ENCODE data around the gene MAGEC3.

The MAGEC3 gene

DNA sequence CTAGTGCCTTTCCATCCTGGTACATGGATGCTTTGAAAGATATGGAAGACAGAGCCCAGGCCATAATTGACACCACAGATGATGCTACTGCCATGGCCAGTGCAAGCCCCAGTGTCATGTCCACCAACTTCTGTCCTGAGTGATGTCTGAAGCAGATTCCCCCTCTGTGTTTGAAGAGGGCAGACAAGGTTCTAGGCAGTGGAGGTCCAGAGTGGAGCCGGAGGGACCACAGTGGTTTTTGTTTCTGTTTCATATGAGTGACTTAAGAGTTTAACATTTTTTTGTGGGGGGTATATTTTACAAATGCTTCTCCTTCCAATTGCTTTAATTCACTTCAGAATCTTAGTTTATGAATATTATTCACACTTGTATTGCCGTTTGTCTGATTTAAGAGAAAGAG, 59.6 kb downstream of the MAGEC3 start:
- Histone ChIP-seq H3K27ac (ENCODE audit: low read depth, low read length) (no peak overlapping the region), H3K4me2 (ENCODE audit: low read length) (no peak overlapping the region), H3K79me2 (ENCODE audit: control insufficient read depth, insufficient read depth, low read length) (no peaks in the 10 kb centered on the region), H3K36me3 (ENCODE audit: control insufficient read depth, insufficient read depth, low read length) (no peaks in the 10 kb centered on the region), H3K18ac (ENCODE audit: low read length) (no peak overlapping the region), H2BK5ac (ENCODE audit: low read length) (no peak overlapping the region), H4K8ac (ENCODE audit: low read depth, low read length) (no peak overlapping the region), H3K9ac (ENCODE audit: low read length) (no peak overlapping the region), H3K4me1 (ENCODE audit: control insufficient read depth, low read depth, low read length) (no peaks in the 10 kb centered on the region), H3K4me3 (ENCODE audit: low read length) (no peak overlapping the region), H3K4ac (ENCODE audit: low read depth, low read length) (no peak overlapping the region), H2AK5ac (ENCODE audit: low read length) (no peak overlapping the region), H3K56ac (ENCODE audit: low read length) (no peak overlapping the region), H3K27me3 (ENCODE audit: insufficient read depth, low read length, poor library complexity) (no peaks in the 10 kb centered on the region), H2BK120ac (ENCODE audit: low read depth, low read length) (no peak overlapping the region), H3K23ac (ENCODE audit: low read length) (no peak overlapping the region), H2BK15ac (replicated peaks; ENCODE audit: low read depth) (no peak overlapping the region), H3K79me1 (ENCODE audit: low read length) (no peaks in the 10 kb centered on the region), H4K5ac (ENCODE audit: low read length) (no peak overlapping the region)
- WGBS (ENCODE audit: extremely low coverage, insufficient coverage, low lambda C conversion rate): no CpG with 5 or more reads among the region's 2 CpGs
- no peak for DNase-seq

- Histone ChIP-seq H3K36me3 (ENCODE audit: control insufficient read depth, insufficient read depth, low read length) (no peaks in the 10 kb centered on the region), H2BK120ac (ENCODE audit: low read depth, low read length) (no peak overlapping the region), H3K9ac (ENCODE audit: low read length) (no peak overlapping the region), H2AK5ac (ENCODE audit: low read length) (no peak overlapping the region), H3K79me1 (ENCODE audit: low read length) (no peaks in the 10 kb centered on the region), H2BK5ac (ENCODE audit: low read length) (no peak overlapping the region), H3K79me2 (ENCODE audit: control insufficient read depth, insufficient read depth, low read length) (no peaks in the 10 kb centered on the region), H3K23ac (ENCODE audit: low read length) (no peak overlapping the region), H3K27me3 (ENCODE audit: insufficient read depth, low read length, poor library complexity) (no peaks in the 10 kb centered on the region), H3K4me1 (ENCODE audit: control insufficient read depth, low read depth, low read length) (no peaks in the 10 kb centered on the region), H3K4me2 (ENCODE audit: low read length) (no peak overlapping the region), H3K56ac (ENCODE audit: low read length) (no peak overlapping the region), H4K8ac (ENCODE audit: low read depth, low read length) (no peak overlapping the region), H2BK15ac (replicated peaks; ENCODE audit: low read depth) (no peak overlapping the region), H3K4me3 (ENCODE audit: low read length) (no peak overlapping the region), H4K5ac (ENCODE audit: low read length) (no peak overlapping the region), H3K18ac (ENCODE audit: low read length) (no peak overlapping the region), H3K27ac (ENCODE audit: low read depth, low read length) (no peak overlapping the region), H3K4ac (ENCODE audit: low read depth, low read length) (no peak overlapping the region)
- peak; percentile 0 for DNase-seq
- no CpG with 5 or more reads among the region's 4 CpGs for WGBS (ENCODE audit: extremely low coverage, insufficient coverage, low lambda C conversion rate)
Measured at GRCh38 chrX:141902366-141902765, 64.2 kb downstream of the MAGEC3 start.

- Histone ChIP-seq H3K4me3 (ENCODE audit: low read length) (no peak within 1 kb of the TSS), H3K4me1 (ENCODE audit: control insufficient read depth, low read depth, low read length) (no peaks in the 10 kb centered on the region), H3K9ac (ENCODE audit: low read length) (no peak within 1 kb of the TSS), H3K4me2 (ENCODE audit: low read length) (no peak within 1 kb of the TSS), H2BK5ac (ENCODE audit: low read length) (no peak within 1 kb of the TSS), H3K27ac (ENCODE audit: low read depth, low read length) (no peak within 1 kb of the TSS), H3K18ac (ENCODE audit: low read length) (no peak within 1 kb of the TSS), H3K4ac (ENCODE audit: low read depth, low read length) (no peak within 1 kb of the TSS), H2AK5ac (ENCODE audit: low read length) (no peak within 1 kb of the TSS), H3K79me1 (ENCODE audit: low read length) (no peaks in the 10 kb centered on the region), H2BK15ac (replicated peaks; ENCODE audit: low read depth) (no peak within 1 kb of the TSS), H3K56ac (ENCODE audit: low read length) (no peak within 1 kb of the TSS), H3K79me2 (ENCODE audit: control insufficient read depth, insufficient read depth, low read length) (no peaks in the 10 kb centered on the region), H4K8ac (ENCODE audit: low read depth, low read length) (no peak within 1 kb of the TSS), H4K5ac (ENCODE audit: low read length) (no peak within 1 kb of the TSS), H3K27me3 (ENCODE audit: insufficient read depth, low read length, poor library complexity) (no peaks in the 10 kb centered on the region), H2BK120ac (ENCODE audit: low read depth, low read length) (no peak within 1 kb of the TSS), H3K23ac (ENCODE audit: low read length) (no peak within 1 kb of the TSS), H3K36me3 (ENCODE audit: control insufficient read depth, insufficient read depth, low read length) (no peaks in the 10 kb centered on the region)
- no peak for DNase-seq
- WGBS (ENCODE audit: extremely low coverage, insufficient coverage, low lambda C conversion rate): no CpG with 5 or more reads among the region's 25 CpGs
Measured at GRCh38 chrX:141903400-141904155, 65.5 kb downstream of the MAGEC3 start, which contains the start of gene MAGEC1. Gene MAGEC1 (plus strand): TSS chrX:141903894. CDS start chrX:141905073, 1,179 bp downstream.

DNA sequence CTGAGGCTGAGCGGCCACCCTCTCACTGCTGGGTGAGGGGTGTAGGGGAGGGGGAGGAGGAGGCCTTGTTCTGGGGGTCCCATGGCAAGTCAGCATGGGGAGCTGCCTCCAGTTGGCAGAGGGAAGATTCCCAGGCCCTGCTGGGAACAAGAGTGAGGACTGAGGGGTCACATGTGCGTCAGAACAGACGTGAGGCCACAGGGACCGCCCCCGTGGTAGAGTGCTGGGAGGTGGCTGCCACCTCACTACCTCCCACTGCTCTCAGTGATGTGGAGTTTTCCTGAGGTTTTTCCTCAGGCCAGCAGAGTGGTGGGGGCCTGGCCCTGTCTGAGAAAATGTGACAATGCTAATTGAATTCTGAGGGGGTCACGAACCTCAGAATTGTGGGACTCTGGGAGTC, 66.1 kb downstream of the MAGEC3 start:
- no peak overlapping the region for H3K27ac ChIP-seq (ENCODE audit: low read depth, low read length)
- no peaks in the 10 kb centered on the region for H3K36me3 ChIP-seq (ENCODE audit: control insufficient read depth, insufficient read depth, low read length)
- no peak overlapping the region for H2BK5ac ChIP-seq (ENCODE audit: low read length)
- no CpG with 5 or more reads among the region's 6 CpGs for WGBS (ENCODE audit: extremely low coverage, insufficient coverage, low lambda C conversion rate)
- no peaks in the 10 kb centered on the region for H3K79me2 ChIP-seq (ENCODE audit: control insufficient read depth, insufficient read depth, low read length)
- H3K4me3 ChIP-seq (ENCODE audit: low read length): no peak overlapping the region
- H3K56ac ChIP-seq (ENCODE audit: low read length): no peak overlapping the region
- no peaks in the 10 kb centered on the region for H3K27me3 ChIP-seq (ENCODE audit: insufficient read depth, low read length, poor library complexity)
- no peaks in the 10 kb centered on the region for H3K79me1 ChIP-seq (ENCODE audit: low read length)
- no peak overlapping the region for H3K23ac ChIP-seq (ENCODE audit: low read length)
- H4K8ac ChIP-seq (ENCODE audit: low read depth, low read length): no peak overlapping the region
- H4K5ac ChIP-seq (ENCODE audit: low read length): no peak overlapping the region
- H3K4me1 ChIP-seq (ENCODE audit: control insufficient read depth, low read depth, low read length): no peaks in the 10 kb centered on the region
- H2BK120ac ChIP-seq (ENCODE audit: low read depth, low read length): no peak overlapping the region
- H2AK5ac ChIP-seq (ENCODE audit: low read length): no peak overlapping the region
- no peak overlapping the region for H2BK15ac ChIP-seq (replicated peaks; ENCODE audit: low read depth)
- no peak overlapping the region for H3K4me2 ChIP-seq (ENCODE audit: low read length)
- H3K4ac ChIP-seq (ENCODE audit: low read depth, low read length): no peak overlapping the region
- DNase-seq: no peak
- no peak overlapping the region for H3K9ac ChIP-seq (ENCODE audit: low read length)
- no peak overlapping the region for H3K18ac ChIP-seq (ENCODE audit: low read length)

- H3K9ac ChIP-seq (ENCODE audit: low read length): no peak overlapping the region
- H3K23ac ChIP-seq (ENCODE audit: low read length): no peak overlapping the region
- no peaks in the 10 kb centered on the region for H3K36me3 ChIP-seq (ENCODE audit: control insufficient read depth, insufficient read depth, low read length)
- H2BK15ac ChIP-seq (replicated peaks; ENCODE audit: low read depth): no peak overlapping the region
- H2BK5ac ChIP-seq (ENCODE audit: low read length): no peak overlapping the region
- H3K4ac ChIP-seq (ENCODE audit: low read depth, low read length): no peak overlapping the region
- H3K79me2 ChIP-seq (ENCODE audit: control insufficient read depth, insufficient read depth, low read length): no peaks in the 10 kb centered on the region
- no peak overlapping the region for H4K5ac ChIP-seq (ENCODE audit: low read length)
- no peak for DNase-seq
- no CpG with 5 or more reads among the region's 3 CpGs for WGBS (ENCODE audit: extremely low coverage, insufficient coverage, low lambda C conversion rate)
- no peak overlapping the region for H3K56ac ChIP-seq (ENCODE audit: low read length)
- H2BK120ac ChIP-seq (ENCODE audit: low read depth, low read length): no peak overlapping the region
- H3K18ac ChIP-seq (ENCODE audit: low read length): no peak overlapping the region
- no peaks in the 10 kb centered on the region for H3K27me3 ChIP-seq (ENCODE audit: insufficient read depth, low read length, poor library complexity)
- no peak overlapping the region for H3K4me3 ChIP-seq (ENCODE audit: low read length)
- H3K27ac ChIP-seq (ENCODE audit: low read depth, low read length): no peak overlapping the region
- no peak overlapping the region for H3K4me2 ChIP-seq (ENCODE audit: low read length)
- no peaks in the 10 kb centered on the region for H3K79me1 ChIP-seq (ENCODE audit: low read length)
- H2AK5ac ChIP-seq (ENCODE audit: low read length): no peak overlapping the region
- no peak overlapping the region for H4K8ac ChIP-seq (ENCODE audit: low read depth, low read length)
- H3K4me1 ChIP-seq (ENCODE audit: control insufficient read depth, low read depth, low read length): no peaks in the 10 kb centered on the region
Measured at GRCh38 chrX:141917801-141918200, 79.7 kb downstream of the MAGEC3 start.

GRCh38 chrX:141924293-141924692, 86.2 kb downstream of the MAGEC3 start:
- Histone ChIP-seq H2AK5ac (ENCODE audit: low read length) (no peak overlapping the region), H4K8ac (ENCODE audit: low read depth, low read length) (no peak overlapping the region), H3K79me1 (ENCODE audit: low read length) (no peaks in the 10 kb centered on the region), H3K18ac (ENCODE audit: low read length) (no peak overlapping the region), H3K79me2 (ENCODE audit: control insufficient read depth, insufficient read depth, low read length) (no peaks in the 10 kb centered on the region), H3K4ac (ENCODE audit: low read depth, low read length) (no peak overlapping the region), H2BK120ac (ENCODE audit: low read depth, low read length) (no peak overlapping the region), H3K9ac (ENCODE audit: low read length) (no peak overlapping the region), H3K23ac (ENCODE audit: low read length) (no peak overlapping the region), H2BK5ac (ENCODE audit: low read length) (no peak overlapping the region), H4K5ac (ENCODE audit: low read length) (no peak overlapping the region), H2BK15ac (replicated peaks; ENCODE audit: low read depth) (no peak overlapping the region), H3K4me2 (ENCODE audit: low read length) (no peak overlapping the region), H3K56ac (ENCODE audit: low read length) (no peak overlapping the region), H3K27ac (ENCODE audit: low read depth, low read length) (no peak overlapping the region), H3K27me3 (ENCODE audit: insufficient read depth, low read length, poor library complexity) (no peaks in the 10 kb centered on the region), H3K4me1 (ENCODE audit: control insufficient read depth, low read depth, low read length) (no peaks in the 10 kb centered on the region), H3K36me3 (ENCODE audit: control insufficient read depth, insufficient read depth, low read length) (no peaks in the 10 kb centered on the region), H3K4me3 (ENCODE audit: low read length) (no peak overlapping the region)
- no CpG with 5 or more reads among the region's 2 CpGs for WGBS (ENCODE audit: extremely low coverage, insufficient coverage, low lambda C conversion rate)
- DNase-seq: no peak
